ENCODE measurements around the gene SLC4A5. TPM values are rescaled to one million over a fixed set of nuclear protein-coding genes. Genes with fewer than 3 reads are reported as not detected.

SLC4A5 gene
- polyA plus RNA-seq, 2 donors, result 0.28 to 0.33 TPM

DNA sequence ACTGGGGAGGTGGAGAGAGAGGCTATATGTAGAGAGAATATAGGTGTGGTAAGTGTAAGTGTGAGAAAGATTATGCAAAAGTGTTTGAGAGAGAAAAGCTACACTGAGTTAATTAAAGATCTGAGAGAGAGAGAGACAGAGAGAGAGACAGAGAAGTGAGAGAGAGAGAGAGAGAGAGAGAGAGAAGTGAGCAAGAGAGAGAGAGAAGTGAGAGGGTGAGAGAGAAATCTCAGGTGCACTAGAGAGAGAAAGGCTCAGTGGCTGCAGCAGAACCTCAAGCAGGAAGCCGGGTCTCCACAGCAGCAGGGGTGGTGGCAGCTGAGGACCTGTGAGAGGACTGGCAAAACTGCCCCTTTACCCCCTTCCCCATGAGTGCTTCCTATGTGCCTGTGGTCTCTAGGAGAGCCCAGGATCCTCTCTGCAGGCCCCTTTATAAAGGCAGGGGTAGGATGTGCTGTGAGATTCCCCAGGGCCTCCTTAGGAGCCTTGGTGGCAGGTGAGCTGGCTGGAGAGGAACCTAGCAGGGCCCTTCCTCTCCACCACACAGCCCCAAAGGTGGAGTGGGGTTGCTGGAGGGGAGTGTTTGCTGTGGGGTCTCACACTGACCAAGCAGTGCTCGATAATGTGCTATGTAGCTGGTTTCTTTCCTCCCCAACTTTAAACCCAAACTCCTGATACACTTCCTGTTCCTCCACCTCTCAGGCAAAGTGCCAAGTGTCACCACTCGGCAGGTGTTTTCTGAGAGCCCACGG lies 52.6 kb downstream of the SLC4A5 start:
- H3K9me3 ChIP-seq (ENCODE audit: control insufficient read depth in 2 of 2, insufficient read depth in 1 of 2, low read depth in 1 of 2, low read length in 1 of 2), result no peaks in the 10 kb centered on the region
- no peaks in the 10 kb centered on the region for H3K4me1 ChIP-seq (ENCODE audit: control insufficient read depth in 2 of 2, insufficient read depth in 2 of 2, low read length in 1 of 2)
- H3K4me3 ChIP-seq (ENCODE audit: low read depth in 1 of 2, low read length in 2 of 2), result no peak overlapping the region
- peaks cover 0 to 3% of the 10 kb centered on the region in 2 donors for H3K36me3 ChIP-seq (ENCODE audit: control insufficient read depth in 2 of 2, insufficient read depth in 2 of 2, low read length in 1 of 2)
- H3K27me3 ChIP-seq (ENCODE audit: control insufficient read depth in 1 of 2, insufficient read depth in 2 of 2, low read length in 2 of 2), result no peaks in the 10 kb centered on the region
- no peak overlapping the region for H3K27ac ChIP-seq (ENCODE audit: low read depth in 2 of 2, low read length in 1 of 2)
- 54 to 58% methylated on average over 4 of the region's 4 CpGs for WGBS, 2 donors

DNA sequence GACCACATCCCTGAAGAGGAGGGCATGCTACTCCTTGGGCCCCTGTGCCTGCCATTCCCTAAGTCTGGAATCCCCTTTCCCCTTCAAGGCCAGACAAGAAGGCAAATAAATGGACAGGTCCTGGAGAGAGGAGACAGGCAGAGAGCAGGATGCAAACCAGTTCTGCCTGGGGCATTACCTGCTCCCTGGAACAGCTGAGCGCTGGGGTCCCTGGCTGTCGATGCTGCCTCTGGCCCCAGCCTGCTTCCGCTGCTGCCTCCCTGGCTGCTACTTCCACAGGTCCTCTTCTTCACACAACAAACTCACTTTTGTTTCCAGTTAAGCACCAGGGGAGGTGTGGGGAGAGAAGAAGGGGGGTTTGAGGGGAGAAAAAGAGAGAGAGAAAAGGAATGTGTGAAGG lies 53.1 kb downstream of the SLC4A5 start:
- Histone ChIP-seq H3K4me1 (ENCODE audit: control insufficient read depth in 2 of 2, insufficient read depth in 2 of 2, low read length in 1 of 2) (no peaks in the 10 kb centered on the region), H3K27me3 (ENCODE audit: control insufficient read depth in 1 of 2, insufficient read depth in 2 of 2, low read length in 2 of 2) (no peaks in the 10 kb centered on the region), H3K4me3 (ENCODE audit: low read depth in 1 of 2, low read length in 2 of 2) (no peak overlapping the region), H3K9me3 (ENCODE audit: control insufficient read depth in 2 of 2, insufficient read depth in 1 of 2, low read depth in 1 of 2, low read length in 1 of 2) (no peaks in the 10 kb centered on the region), H3K27ac (ENCODE audit: low read depth in 2 of 2, low read length in 1 of 2) (no peak overlapping the region), H3K36me3 (ENCODE audit: control insufficient read depth in 2 of 2, insufficient read depth in 2 of 2, low read length in 1 of 2) (peaks cover 0 to 2% of the 10 kb centered on the region in 2 donors)
- WGBS, 2 donors, result 82 to 84% methylated on average over 3 of the region's 3 CpGs

DNA sequence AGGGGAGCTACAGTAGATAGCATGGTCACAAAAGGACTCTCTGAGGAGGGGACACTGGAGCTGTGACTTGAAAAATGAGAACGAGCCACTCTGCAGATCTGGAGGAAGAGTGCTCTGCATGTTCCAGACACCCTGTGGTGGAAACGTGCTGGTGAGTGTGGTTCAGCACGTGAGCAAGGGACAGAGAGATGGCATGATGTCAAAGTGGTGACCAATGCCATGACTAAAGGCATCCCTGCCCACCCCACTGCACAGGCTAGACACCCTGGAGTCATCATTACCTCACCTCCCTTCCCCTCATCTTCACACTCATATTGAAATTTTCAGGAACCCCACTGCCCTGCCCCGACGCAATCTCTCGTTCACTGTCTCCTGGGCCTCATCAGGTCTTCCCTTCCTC lies 56.5 kb downstream of the SLC4A5 start:
- Histone ChIP-seq H3K36me3 (ENCODE audit: control insufficient read depth in 2 of 2, insufficient read depth in 2 of 2, low read length in 1 of 2) (no peaks in the 10 kb centered on the region), H3K27me3 (ENCODE audit: control insufficient read depth in 1 of 2, insufficient read depth in 2 of 2, low read length in 2 of 2) (no peaks in the 10 kb centered on the region), H3K4me1 (ENCODE audit: control insufficient read depth in 2 of 2, insufficient read depth in 2 of 2, low read length in 1 of 2) (no peaks in the 10 kb centered on the region), H3K9me3 (ENCODE audit: control insufficient read depth in 2 of 2, insufficient read depth in 1 of 2, low read depth in 1 of 2, low read length in 1 of 2) (no peaks in the 10 kb centered on the region), H3K4me3 (ENCODE audit: low read depth in 1 of 2, low read length in 2 of 2) (no peak overlapping the region), H3K27ac (ENCODE audit: low read depth in 2 of 2, low read length in 1 of 2) (no peak overlapping the region)
- 83 to 86% methylated on average over 6 of the region's 6 CpGs for WGBS, 2 donors

DNA sequence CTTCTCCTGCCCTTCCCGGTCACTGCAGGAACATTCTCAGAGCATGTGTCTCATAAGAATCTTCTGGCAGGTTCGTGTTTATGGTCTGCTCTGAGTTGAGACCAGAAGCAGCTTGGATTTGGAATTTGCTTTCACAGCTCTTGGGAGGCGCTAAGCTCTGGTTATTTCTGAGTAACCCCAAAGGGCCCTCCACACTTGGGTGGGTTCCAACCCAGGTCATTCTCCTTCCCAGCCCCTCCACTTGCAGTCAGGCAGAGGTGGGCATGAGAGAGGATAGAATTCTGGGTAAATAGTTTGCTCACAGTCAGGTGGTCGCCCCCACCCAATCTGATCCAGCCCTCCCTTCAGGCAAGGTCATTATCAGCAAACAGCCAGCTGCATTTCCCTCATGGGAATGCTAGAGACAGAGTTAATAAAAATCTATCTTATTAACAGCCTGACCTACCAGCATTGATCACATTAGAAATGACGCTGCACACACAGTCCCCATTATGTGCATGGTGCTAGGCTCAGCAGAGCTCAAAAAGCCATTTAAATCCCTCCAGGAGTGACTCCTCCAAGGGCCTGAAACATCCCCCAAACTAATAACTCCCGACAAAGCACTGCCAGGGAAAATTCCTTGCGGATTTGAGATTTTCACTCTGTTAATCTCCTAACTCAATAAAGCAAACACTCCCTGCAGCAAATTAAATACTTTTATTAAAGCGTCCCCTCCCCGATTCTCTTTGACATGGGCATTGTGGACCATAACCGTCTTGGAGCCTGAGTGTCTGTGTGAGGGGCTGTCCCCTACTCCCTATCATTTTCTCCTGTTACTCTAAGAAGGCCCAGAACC lies 61.9 kb downstream of the SLC4A5 start:
- no peaks in the 10 kb centered on the region for H3K4me1 ChIP-seq (ENCODE audit: control insufficient read depth in 2 of 2, insufficient read depth in 2 of 2, low read length in 1 of 2)
- no peaks in the 10 kb centered on the region for H3K36me3 ChIP-seq (ENCODE audit: control insufficient read depth in 2 of 2, insufficient read depth in 2 of 2, low read length in 1 of 2)
- H3K4me3 ChIP-seq (ENCODE audit: low read depth in 1 of 2, low read length in 2 of 2), result no peak overlapping the region
- no peaks in the 10 kb centered on the region for H3K27me3 ChIP-seq (ENCODE audit: control insufficient read depth in 1 of 2, insufficient read depth in 2 of 2, low read length in 2 of 2)
- H3K27ac ChIP-seq (ENCODE audit: low read depth in 2 of 2, low read length in 1 of 2), result no peak overlapping the region
- H3K9me3 ChIP-seq (ENCODE audit: control insufficient read depth in 2 of 2, insufficient read depth in 1 of 2, low read depth in 1 of 2, low read length in 1 of 2), result no peaks in the 10 kb centered on the region
- 82 to 83% methylated on average over 10 of the region's 10 CpGs for WGBS, 2 donors

DNA sequence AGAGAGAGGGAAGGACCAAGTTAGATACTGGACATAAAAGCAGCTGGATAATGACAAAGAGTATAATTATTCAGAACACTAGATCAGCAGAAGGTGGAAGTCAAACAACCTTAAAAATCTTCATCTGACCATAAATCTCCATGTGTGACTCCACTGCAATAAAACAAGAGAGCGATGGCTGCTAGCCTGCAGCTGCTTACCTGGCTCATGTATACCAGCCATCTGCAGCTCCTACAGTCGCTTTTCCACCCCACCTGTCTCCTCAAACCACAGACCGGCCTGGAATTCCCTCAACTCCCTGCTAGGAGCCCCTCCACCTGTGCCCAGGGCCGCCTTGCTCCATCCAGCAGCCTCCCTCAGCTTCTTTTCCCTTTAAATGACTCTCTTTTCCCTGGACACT lies 64.5 kb downstream of the SLC4A5 start:
- no peaks in the 10 kb centered on the region for H3K4me1 ChIP-seq (ENCODE audit: control insufficient read depth in 2 of 2, insufficient read depth in 2 of 2, low read length in 1 of 2)
- no peaks in the 10 kb centered on the region for H3K36me3 ChIP-seq (ENCODE audit: control insufficient read depth in 2 of 2, insufficient read depth in 2 of 2, low read length in 1 of 2)
- 80 to 86% methylated on average over 4 of the region's 4 CpGs for WGBS, 2 donors
- no peaks in the 10 kb centered on the region for H3K27me3 ChIP-seq (ENCODE audit: control insufficient read depth in 1 of 2, insufficient read depth in 2 of 2, low read length in 2 of 2)
- H3K27ac ChIP-seq (ENCODE audit: low read depth in 2 of 2, low read length in 1 of 2), result no peak overlapping the region
- H3K9me3 ChIP-seq (ENCODE audit: control insufficient read depth in 2 of 2, insufficient read depth in 1 of 2, low read depth in 1 of 2, low read length in 1 of 2), result no peaks in the 10 kb centered on the region
- no peak overlapping the region for H3K4me3 ChIP-seq (ENCODE audit: low read depth in 1 of 2, low read length in 2 of 2)

DNA sequence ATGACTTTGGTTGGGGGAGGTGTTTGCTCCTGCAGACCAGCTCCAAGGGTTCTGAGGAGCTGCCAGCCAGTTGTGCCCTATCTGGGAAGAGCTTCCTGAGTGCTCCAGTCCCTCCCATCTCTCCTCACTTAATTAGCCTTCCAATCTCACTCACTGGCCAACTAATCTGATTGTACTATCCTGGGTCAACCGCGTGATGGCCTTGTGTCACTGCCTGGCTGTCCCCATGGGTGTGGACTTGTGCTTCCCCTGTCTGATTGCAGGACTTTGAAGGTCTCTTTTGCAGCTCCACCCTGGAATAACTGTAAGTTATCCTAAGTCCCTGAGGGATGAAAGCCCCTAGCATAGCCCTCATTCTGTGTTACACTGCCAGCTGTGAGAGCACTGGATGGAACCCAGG lies 65.0 kb downstream of the SLC4A5 start:
- Histone ChIP-seq H3K4me3 (ENCODE audit: low read depth in 1 of 2, low read length in 2 of 2) (no peak overlapping the region), H3K9me3 (ENCODE audit: control insufficient read depth in 2 of 2, insufficient read depth in 1 of 2, low read depth in 1 of 2, low read length in 1 of 2) (no peaks in the 10 kb centered on the region), H3K27me3 (ENCODE audit: control insufficient read depth in 1 of 2, insufficient read depth in 2 of 2, low read length in 2 of 2) (no peaks in the 10 kb centered on the region), H3K36me3 (ENCODE audit: control insufficient read depth in 2 of 2, insufficient read depth in 2 of 2, low read length in 1 of 2) (no peaks in the 10 kb centered on the region), H3K27ac (ENCODE audit: low read depth in 2 of 2, low read length in 1 of 2) (no peak overlapping the region), H3K4me1 (ENCODE audit: control insufficient read depth in 2 of 2, insufficient read depth in 2 of 2, low read length in 1 of 2) (no peaks in the 10 kb centered on the region)
- WGBS, 2 donors, result 82% methylated on average over 2 of the region's 2 CpGs

DNA sequence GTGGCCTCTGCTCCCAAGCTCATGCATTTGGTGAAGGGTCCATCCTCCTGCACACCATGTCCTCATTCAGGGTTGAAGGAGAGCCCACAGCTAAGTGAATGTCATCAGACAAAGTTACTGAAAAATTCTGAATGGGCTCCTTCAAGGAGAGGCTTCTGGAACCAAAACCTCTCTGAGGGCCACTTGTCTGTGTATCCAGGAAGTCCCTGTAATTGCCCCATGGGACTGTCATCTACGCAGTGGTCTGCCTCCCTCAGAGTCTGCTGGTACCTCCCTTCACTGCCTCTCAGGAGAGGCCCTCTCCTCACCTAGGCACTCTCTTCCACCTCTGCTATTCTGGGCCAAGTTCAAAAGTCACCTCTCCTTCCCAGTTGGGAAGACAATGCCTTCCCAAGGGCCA lies 68.0 kb downstream of the SLC4A5 start:
- 80 to 93% methylated on average over 1 of the region's 1 CpG for WGBS, 2 donors
- no peaks in the 10 kb centered on the region for H3K9me3 ChIP-seq (ENCODE audit: control insufficient read depth in 2 of 2, insufficient read depth in 1 of 2, low read depth in 1 of 2, low read length in 1 of 2)
- H3K36me3 ChIP-seq (ENCODE audit: control insufficient read depth in 2 of 2, insufficient read depth in 2 of 2, low read length in 1 of 2), result no peaks in the 10 kb centered on the region
- no peaks in the 10 kb centered on the region for H3K4me1 ChIP-seq (ENCODE audit: control insufficient read depth in 2 of 2, insufficient read depth in 2 of 2, low read length in 1 of 2)
- no peaks in the 10 kb centered on the region for H3K27me3 ChIP-seq (ENCODE audit: control insufficient read depth in 1 of 2, insufficient read depth in 2 of 2, low read length in 2 of 2)
- H3K4me3 ChIP-seq (ENCODE audit: low read depth in 1 of 2, low read length in 2 of 2), result no peak overlapping the region
- no peak overlapping the region for H3K27ac ChIP-seq (ENCODE audit: low read depth in 2 of 2, low read length in 1 of 2)

DNA sequence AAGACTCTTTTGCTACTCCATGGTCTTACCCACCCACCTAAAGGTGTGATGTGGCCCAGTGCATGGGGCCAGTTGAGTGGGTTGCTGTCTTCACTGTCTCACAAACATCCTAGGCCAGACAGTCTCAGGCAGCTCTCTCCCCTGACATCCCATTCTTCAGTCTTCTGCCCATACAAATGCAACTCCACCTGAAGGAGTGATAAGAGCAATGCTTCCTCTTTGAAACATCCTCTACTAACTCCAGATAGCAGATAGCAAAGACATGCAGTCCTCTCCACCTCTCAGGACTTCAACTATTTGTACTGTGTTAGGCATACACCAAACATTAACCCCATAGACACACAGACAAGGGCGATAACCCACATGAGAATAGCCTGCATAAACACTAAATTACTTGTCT lies 73.5 kb downstream of the SLC4A5 start:
- Histone ChIP-seq H3K9me3 (ENCODE audit: control insufficient read depth in 2 of 2, insufficient read depth in 1 of 2, low read depth in 1 of 2, low read length in 1 of 2) (no peaks in the 10 kb centered on the region), H3K4me3 (ENCODE audit: low read depth in 1 of 2, low read length in 2 of 2) (no peak overlapping the region), H3K27me3 (ENCODE audit: control insufficient read depth in 1 of 2, insufficient read depth in 2 of 2, low read length in 2 of 2) (no peaks in the 10 kb centered on the region), H3K36me3 (ENCODE audit: control insufficient read depth in 2 of 2, insufficient read depth in 2 of 2, low read length in 1 of 2) (peaks cover 0 to 3% of the 10 kb centered on the region in 2 donors), H3K27ac (ENCODE audit: low read depth in 2 of 2, low read length in 1 of 2) (no peak overlapping the region), H3K4me1 (ENCODE audit: control insufficient read depth in 2 of 2, insufficient read depth in 2 of 2, low read length in 1 of 2) (no peaks in the 10 kb centered on the region)
- WGBS, 2 donors, result 93 to 94% methylated on average over 1 of the region's 1 CpG

DNA sequence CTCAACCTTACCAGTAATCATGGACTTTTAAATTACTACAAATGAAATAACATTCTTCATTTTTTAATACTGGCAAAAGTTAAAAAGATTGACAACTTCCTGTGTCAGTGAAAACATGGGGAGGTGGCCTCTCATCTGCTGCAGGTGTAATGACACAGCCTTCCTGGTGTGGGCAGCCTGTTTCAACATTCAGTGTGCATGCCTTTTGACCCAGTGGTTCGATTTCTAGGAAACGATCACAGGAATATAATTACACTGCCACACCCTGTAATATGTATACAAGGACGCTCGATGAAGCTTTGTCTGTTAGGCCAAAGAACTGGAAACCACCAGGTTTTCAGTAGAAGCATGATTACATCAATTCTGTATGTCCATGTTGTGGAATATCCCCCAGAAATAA lies 76.1 kb downstream of the SLC4A5 start:
- Histone ChIP-seq H3K4me1 (ENCODE audit: control insufficient read depth in 2 of 2, insufficient read depth in 2 of 2, low read length in 1 of 2) (no peaks in the 10 kb centered on the region), H3K36me3 (ENCODE audit: control insufficient read depth in 2 of 2, insufficient read depth in 2 of 2, low read length in 1 of 2) (peaks cover 0 to 3% of the 10 kb centered on the region in 2 donors), H3K4me3 (ENCODE audit: low read depth in 1 of 2, low read length in 2 of 2) (no peak overlapping the region), H3K27ac (ENCODE audit: low read depth in 2 of 2, low read length in 1 of 2) (no peak overlapping the region), H3K9me3 (ENCODE audit: control insufficient read depth in 2 of 2, insufficient read depth in 1 of 2, low read depth in 1 of 2, low read length in 1 of 2) (no peaks in the 10 kb centered on the region), H3K27me3 (ENCODE audit: control insufficient read depth in 1 of 2, insufficient read depth in 2 of 2, low read length in 2 of 2) (no peaks in the 10 kb centered on the region)
- WGBS, 2 donors, result 18 to 21% methylated on average over 4 of the region's 4 CpGs

All from esophagus (tissue), 2 donors.